Panc1 (cell line): Measurements from ENCODE around the gene STK10. TPM values are rescaled to one million over a fixed set of nuclear protein-coding genes. Genes with fewer than 3 reads are reported as not detected.

ENCODE experiments used
- ATAC-seq: fragments of 200-7000 bp; cut with Tn5 transposase; 2 replicates; pipeline ENCODE4 v1.9.1; 2020; ENCODE audit warnings: mild to moderate bottlenecking, moderate library complexity
- BruUV-seq: library from RNA; stranded (reverse); fragments of 400-500 nt; replicated peaks from 2 replicates; lab custom pipeline; 2021; lab: Mats Ljungman, UMichigan
- CTCF ChIA-PET: fragments of 300-600 bp; sonication (Branson Sonifier 250); formaldehyde crosslinking; loops from one replicate; lab custom pipeline; 2022; ENCODE audit warnings: antibody characterized with exemption; lab: Charles Lee
- POLR2A ChIA-PET: fragments of 300-600 bp; sonication (Branson Sonifier 250); formaldehyde crosslinking; loops from one replicate; lab custom pipeline; 2022; ENCODE audit warnings: antibody characterized with exemption; lab: Charles Lee
- DNase-seq: peaks from one replicate; pipeline ENCODE4 v3.0.0-alpha.2; 2010; ENCODE audit warnings: low read depth, low spot score
- H3K27ac ChIP-seq: 2 replicates; pipeline ENCODE4 v1.5.1; 2011; ENCODE audit warnings: mild to moderate bottlenecking, low read length, inconsistent platforms
- H3K27me3 ChIP-seq: fragments of 200-500 bp; sonication (Bioruptor generic); 2 replicates; pipeline ENCODE4 v1.6.0; 2014; ENCODE audit warnings: low read length, inconsistent platforms; ENCODE audit not compliant: control insufficient read depth, insufficient read depth
- H3K36me3 ChIP-seq: fragments of 200-500 bp; sonication (Bioruptor generic); 2 replicates; pipeline ENCODE4 v1.5.1; 2014; ENCODE audit warnings: inconsistent platforms, mild to moderate bottlenecking, low read length, moderate library complexity; ENCODE audit not compliant: control insufficient read depth, insufficient read depth
- H3K4me1 ChIP-seq: 2 replicates; pipeline ENCODE4 v1.5.1; 2011; ENCODE audit warnings: inconsistent platforms, mild to moderate bottlenecking, low read length, moderate library complexity; ENCODE audit not compliant: control insufficient read depth, insufficient read depth
- H3K4me3 ChIP-seq, 2 experiments: 2 replicates each; pipeline ENCODE4 v1.5.1; 2011 to 2012; ENCODE audit warnings: low read depth in 2 of 2, low read length in 2 of 2, mild to moderate bottlenecking in 2 of 2, inconsistent platforms in 1 of 2, moderate library complexity in 1 of 2
- H3K9me3 ChIP-seq: fragments of 200-500 bp; sonication (Bioruptor generic); 2 replicates; pipeline ENCODE4 v1.5.1; 2014; ENCODE audit warnings: low read depth, mild to moderate bottlenecking, inconsistent platforms, low read length, moderate library complexity; ENCODE audit not compliant: control insufficient read depth, insufficient read depth
- CTCF ChIP-seq: fragments of 450-650 bp; IDR thresholded peaks from 2 replicates; pipeline ENCODE4 v1.5.1; 2017; ENCODE audit warnings: mild to moderate bottlenecking
- POLR2AphosphoS5 ChIP-seq: IDR thresholded peaks from 2 replicates; pipeline ENCODE4 v1.6.1; 2012; ENCODE audit warnings: mild to moderate bottlenecking, low read depth, low read length, moderate library complexity
- SIN3A ChIP-seq: IDR thresholded peaks from 2 replicates; pipeline ENCODE4 v1.6.1; 2012; ENCODE audit warnings: low read depth, mild to moderate bottlenecking, low read length, moderate library complexity, borderline replicate concordance; ENCODE audit not compliant: insufficient read depth
- TCF7L2 ChIP-seq: IDR thresholded peaks from 2 replicates; pipeline ENCODE4 v1.6.1; 2011; ENCODE audit warnings: mild to moderate bottlenecking, low read depth, low read length, inconsistent platforms
- in situ Hi-C: cut with HindIII; loops from 2 replicates; pipeline ENCODE4 v1.10.0; 2016; ENCODE audit warnings: low sequenced_read_pairs, low pct_unique_long_range_greater_than_20kb
- intact Hi-C: fragments of 100-400 bp; cut with micrococcal nuclease; formaldehyde crosslinking; loops from one replicate; pipeline ENCODE4 v1.10.0; 2022; ENCODE audit not compliant: unreplicated experiment
- total RNA-seq: library from RNA; stranded (reverse); gene quantifications from one replicate; pipeline ENCODE4 v1.2.1, GENCODE V29; 2021; ENCODE audit not compliant: unreplicated experiment
- TF ChIP-seq, protein P1 (sequence below), 2 experiments: IDR thresholded peaks; 2 replicates each; pipeline ENCODE4 v1.6.1; 2011 to 2012; ENCODE audit warnings: low read depth in 2 of 2, control low read depth in 1 of 2, low read length in 1 of 2, mild to moderate bottlenecking in 1 of 2, moderate library complexity in 1 of 2; ENCODE audit not compliant: insufficient read depth in 1 of 2

The STK10 gene
- total RNA-seq, 1 experiment from 2014 or later, result 34.9 TPM

- ChIA-PET CTCF (no interaction called here), POLR2A (no interaction called here)
- Histone ChIP-seq H3K4me3 (no peak overlapping the region), H3K27ac (no peak overlapping the region), H3K27me3 (no peaks in the 10 kb centered on the region), H3K4me1 (no peaks in the 10 kb centered on the region), H3K36me3 (no peaks in the 10 kb centered on the region), H3K9me3 (no peaks in the 10 kb centered on the region)
- intact Hi-C loops, result no loop called here
- DNase-seq (no peak), ATAC-seq (no peak)
- in situ Hi-C loops, result no loop called here
- TF ChIP-seq CTCF, result no peak
- TF ChIP-seq POLR2AphosphoS5, result no peak
- no peak for TF ChIP-seq SIN3A
- no peak for TF ChIP-seq TCF7L2
- TF ChIP-seq, protein P1, sequence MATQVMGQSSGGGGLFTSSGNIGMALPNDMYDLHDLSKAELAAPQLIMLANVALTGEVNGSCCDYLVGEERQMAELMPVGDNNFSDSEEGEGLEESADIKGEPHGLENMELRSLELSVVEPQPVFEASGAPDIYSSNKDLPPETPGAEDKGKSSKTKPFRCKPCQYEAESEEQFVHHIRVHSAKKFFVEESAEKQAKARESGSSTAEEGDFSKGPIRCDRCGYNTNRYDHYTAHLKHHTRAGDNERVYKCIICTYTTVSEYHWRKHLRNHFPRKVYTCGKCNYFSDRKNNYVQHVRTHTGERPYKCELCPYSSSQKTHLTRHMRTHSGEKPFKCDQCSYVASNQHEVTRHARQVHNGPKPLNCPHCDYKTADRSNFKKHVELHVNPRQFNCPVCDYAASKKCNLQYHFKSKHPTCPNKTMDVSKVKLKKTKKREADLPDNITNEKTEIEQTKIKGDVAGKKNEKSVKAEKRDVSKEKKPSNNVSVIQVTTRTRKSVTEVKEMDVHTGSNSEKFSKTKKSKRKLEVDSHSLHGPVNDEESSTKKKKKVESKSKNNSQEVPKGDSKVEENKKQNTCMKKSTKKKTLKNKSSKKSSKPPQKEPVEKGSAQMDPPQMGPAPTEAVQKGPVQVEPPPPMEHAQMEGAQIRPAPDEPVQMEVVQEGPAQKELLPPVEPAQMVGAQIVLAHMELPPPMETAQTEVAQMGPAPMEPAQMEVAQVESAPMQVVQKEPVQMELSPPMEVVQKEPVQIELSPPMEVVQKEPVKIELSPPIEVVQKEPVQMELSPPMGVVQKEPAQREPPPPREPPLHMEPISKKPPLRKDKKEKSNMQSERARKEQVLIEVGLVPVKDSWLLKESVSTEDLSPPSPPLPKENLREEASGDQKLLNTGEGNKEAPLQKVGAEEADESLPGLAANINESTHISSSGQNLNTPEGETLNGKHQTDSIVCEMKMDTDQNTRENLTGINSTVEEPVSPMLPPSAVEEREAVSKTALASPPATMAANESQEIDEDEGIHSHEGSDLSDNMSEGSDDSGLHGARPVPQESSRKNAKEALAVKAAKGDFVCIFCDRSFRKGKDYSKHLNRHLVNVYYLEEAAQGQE (IDR thresholded peaks at IDR 0.05; ENCODE audit: insufficient read depth in 1 of 2, low read depth in 2 of 2, low read length in 1 of 2), result no peak
- no TSS peak for BruUV-seq
These were observed 123.3 kb downstream of the STK10 start for GRCh38 chr5:172064766-172065165.

GRCh38 chr5:172064358-172064757 is 123.7 kb downstream of the STK10 start:
- Histone ChIP-seq H3K27ac (no peak overlapping the region), H3K27me3 (no peaks in the 10 kb centered on the region), H3K4me3 (no peak overlapping the region), H3K4me1 (no peaks in the 10 kb centered on the region), H3K36me3 (no peaks in the 10 kb centered on the region), H3K9me3 (no peaks in the 10 kb centered on the region)
- no TSS peak for BruUV-seq
- intact Hi-C loops (no loop called here), in situ Hi-C loops (no loop called here)
- DNase-seq (no peak), ATAC-seq (no peak)
- POLR2A ChIA-PET, result no interaction called here
- CTCF ChIA-PET, result no interaction called here
- TF ChIP-seq, protein P1 (IDR thresholded peaks at IDR 0.05; ENCODE audit: insufficient read depth in 1 of 2, low read depth in 2 of 2, low read length in 1 of 2), result no peak
- TF ChIP-seq TCF7L2 (no peak), CTCF (no peak)
